ENCODE measurements around the gene PTPN7.
A peak's percentile ranks its signal among the peaks of the same experiment; 100 is the strongest.
"Not testable (repeated sequence)": the region's sequence is repeated elsewhere in the genome, so short reads cannot be mapped to it uniquely, and the experiment has no call there.

The PTPN7 gene

DNA sequence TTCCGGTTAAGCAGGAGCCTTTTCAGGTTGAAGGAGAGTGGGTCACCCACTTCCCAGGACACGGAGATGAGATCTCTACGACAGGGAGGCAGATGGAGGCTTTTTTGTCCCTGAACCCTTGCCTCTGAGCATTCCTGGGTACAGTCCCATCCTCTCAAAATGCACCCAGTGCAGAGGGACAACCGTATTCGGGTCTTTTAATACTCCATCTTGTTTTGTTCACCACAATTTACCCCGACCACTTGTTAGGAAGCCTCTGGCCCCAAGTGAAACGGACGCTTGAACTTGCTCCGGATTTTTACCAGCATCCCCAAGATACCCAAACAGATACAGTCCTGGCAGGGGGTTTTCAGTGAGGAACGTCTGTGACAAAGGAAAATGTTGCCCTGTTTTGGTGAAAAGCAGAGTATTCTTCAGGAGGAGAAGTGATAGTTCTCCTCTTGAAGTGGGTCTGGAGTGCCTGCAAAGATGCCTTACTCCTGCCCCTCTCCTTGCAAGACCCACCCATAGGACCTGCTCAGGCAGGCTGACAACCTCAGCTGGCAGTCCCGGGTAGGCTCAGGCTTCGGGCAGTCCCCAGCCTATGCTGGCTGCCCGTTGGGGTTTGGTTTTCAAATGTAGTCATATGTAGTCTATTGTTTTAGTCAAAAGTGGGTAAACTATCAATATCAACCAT is 15.2 kb downstream of the PTPN7 start:
- Mint-ChIP-seq H3K36me3 (peaks cover 26% of the 10 kb centered on the region), H3K4me3 (peak overlapping the region; percentile 80), H3K9me3 (no peaks in the 10 kb centered on the region), H3K27me3 (no peaks in the 10 kb centered on the region), H3K4me1 (peaks cover 45% of the 10 kb centered on the region), H3K27ac (peak overlapping the region; percentile 89)
- DNase-seq = peak; percentile 40
- CTCF ChIA-PET = interaction anchor here (1.0 to 2.0 kb wide), 2 partner anchors 9 kb away, joined by 8 to 11 read pairs; no protein-coding TSS in a partner anchor

DNA sequence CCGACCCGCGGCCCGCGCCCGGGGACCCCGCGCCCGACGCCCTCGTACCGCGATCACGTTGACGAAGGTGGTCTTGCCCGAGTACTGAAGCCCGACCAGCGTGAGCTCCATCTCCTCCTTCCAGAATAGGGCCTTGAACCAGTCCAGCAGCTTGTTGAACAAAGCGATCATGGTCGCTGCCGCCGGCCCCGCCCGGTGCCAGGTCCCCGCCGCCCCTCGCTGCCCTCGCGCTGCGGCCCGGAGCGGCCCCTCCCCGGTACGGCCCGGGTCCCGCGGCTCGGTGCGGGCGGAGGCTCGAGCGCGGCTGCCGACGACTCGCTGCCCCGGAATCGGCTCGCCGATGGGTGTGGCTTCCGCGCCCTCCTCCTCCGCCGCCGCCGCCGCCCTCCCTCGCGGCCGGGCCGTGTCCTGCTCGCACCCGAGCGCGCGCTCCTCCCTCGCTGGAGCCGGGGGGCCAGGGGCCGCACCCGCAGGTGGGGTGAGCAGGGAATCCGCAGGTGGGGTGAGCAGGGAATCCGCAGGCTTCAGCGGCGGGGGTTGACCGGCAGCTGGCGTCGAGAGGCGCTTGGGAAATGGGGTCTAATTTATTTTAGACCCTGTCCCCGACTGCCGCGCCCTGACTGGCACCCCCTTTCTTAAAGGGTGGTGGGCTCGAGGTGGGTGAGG is 15.9 kb downstream of the PTPN7 start, which contains the start of gene ARL8A:
Gene ARL8A, minus strand, starts transcription at position 336 of the 666 bp plus-strand sequence. Its CDS starts 165 bp downstream, at position 171.
- peak; percentile 82 for DNase-seq
- peak within 1 kb of the TSS; percentile 96 for H3K4me3 Mint-ChIP-seq
- no peaks in the 10 kb centered on the region for H3K9me3 Mint-ChIP-seq
- peak within 1 kb of the TSS; percentile 89 for H3K27ac Mint-ChIP-seq
- CTCF ChIA-PET = interaction anchor here (1.6 to 2.0 kb wide), 2 partner anchors 10 kb away, joined by 4 to 9 read pairs; no protein-coding TSS in a partner anchor
- H3K36me3 Mint-ChIP-seq = peaks cover 21% of the 10 kb centered on the region
- H3K4me1 Mint-ChIP-seq = peaks cover 45% of the 10 kb centered on the region
- no peaks in the 10 kb centered on the region for H3K27me3 Mint-ChIP-seq

DNA sequence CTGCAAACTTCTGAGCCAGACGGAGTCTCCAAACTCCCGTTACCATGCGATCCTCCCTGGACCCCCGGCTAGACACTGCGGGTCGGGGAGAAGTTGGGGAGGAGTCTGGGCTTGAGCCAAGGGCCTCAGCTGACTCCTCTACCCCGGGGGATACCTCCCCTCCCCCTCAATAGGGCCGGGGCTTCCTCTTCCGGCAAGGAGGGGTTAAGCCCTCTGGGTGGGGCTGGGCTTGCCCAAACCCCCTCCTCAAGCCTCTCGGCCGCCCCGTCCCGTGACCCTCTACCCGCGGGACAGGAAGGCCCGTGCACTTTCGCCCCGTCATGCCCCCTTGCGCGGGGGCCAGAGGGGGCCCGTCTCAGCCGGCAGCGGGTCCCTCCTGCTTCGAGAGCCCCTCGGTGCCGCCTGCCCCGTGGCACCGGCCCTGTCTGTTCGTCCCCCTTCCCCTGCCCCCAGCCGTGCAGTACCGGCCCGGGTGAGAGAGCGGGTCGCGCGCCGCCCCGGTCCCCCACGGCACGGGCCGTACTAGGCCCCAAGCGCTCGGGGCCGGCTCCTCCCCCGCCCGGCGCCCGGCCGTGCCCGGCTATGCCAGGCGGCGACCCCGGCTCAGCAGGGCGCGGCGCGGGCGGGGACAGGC is 16.5 kb downstream of the PTPN7 start:
- peak; percentile 60 for DNase-seq
- peaks cover 45% of the 10 kb centered on the region for H3K4me1 Mint-ChIP-seq
- H3K27ac Mint-ChIP-seq = peak overlapping the region; percentile 85
- H3K9me3 Mint-ChIP-seq = no peaks in the 10 kb centered on the region
- H3K36me3 Mint-ChIP-seq = peaks cover 16% of the 10 kb centered on the region
- H3K4me3 Mint-ChIP-seq = peak overlapping the region; percentile 96
- H3K27me3 Mint-ChIP-seq = no peaks in the 10 kb centered on the region
- CTCF ChIA-PET = interaction anchor here (1.0 to 2.0 kb wide), 3 partner anchors 9 to 16 kb away, joined by 4 to 9 read pairs (median 6); partner anchors contain the start of gene PTPN7

DNA sequence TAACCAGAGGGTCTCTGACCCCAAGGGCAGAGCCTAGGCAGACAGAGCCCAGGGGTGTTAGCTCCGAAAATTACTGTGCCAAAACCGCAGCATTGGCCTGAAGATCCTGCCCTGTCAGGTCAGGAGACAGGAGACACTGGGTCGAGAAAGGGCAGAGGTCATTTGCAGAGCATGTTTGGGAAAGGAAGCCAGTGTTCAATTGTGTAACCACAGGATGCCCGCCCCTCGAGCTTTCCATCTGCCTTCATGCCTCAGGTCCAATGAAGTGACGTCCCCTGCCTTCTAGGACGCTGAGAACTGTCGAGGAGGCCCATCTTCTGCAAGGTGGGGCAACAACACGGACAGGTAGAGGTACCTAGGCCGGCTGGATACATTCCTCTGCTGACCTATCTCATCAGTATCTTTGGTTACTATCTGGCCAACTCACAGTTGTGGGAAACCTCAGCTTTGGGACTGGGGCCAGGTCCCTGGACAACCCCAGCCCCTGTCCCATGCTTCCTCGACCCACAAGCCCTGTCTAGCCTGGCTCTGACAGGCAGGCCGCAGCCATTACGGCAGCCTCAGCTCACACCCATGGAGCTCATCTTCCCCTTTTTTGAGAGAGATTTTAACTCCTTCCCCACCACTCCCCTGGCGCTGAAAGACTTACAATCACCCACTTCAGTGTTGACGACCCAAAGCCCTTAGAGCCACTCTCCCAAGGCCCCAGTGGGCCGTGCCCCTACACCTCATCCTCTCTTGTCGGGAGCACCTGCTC is 17.2 kb downstream of the PTPN7 start:
- peaks cover 45% of the 10 kb centered on the region for H3K4me1 Mint-ChIP-seq
- no peaks in the 10 kb centered on the region for H3K27me3 Mint-ChIP-seq
- peak overlapping the region; percentile 96 for H3K4me3 Mint-ChIP-seq
- no peaks in the 10 kb centered on the region for H3K9me3 Mint-ChIP-seq
- peak overlapping the region; percentile 85 for H3K27ac Mint-ChIP-seq
- peak; percentile 40 for DNase-seq
- CTCF ChIA-PET = interaction anchor here (0.6 to 2.0 kb wide), 4 partner anchors 8 to 1199 kb away, joined by 3 to 9 read pairs (median 5); partner anchors contain the start of gene PTPN7
- H3K36me3 Mint-ChIP-seq = peaks cover 13% of the 10 kb centered on the region

DNA sequence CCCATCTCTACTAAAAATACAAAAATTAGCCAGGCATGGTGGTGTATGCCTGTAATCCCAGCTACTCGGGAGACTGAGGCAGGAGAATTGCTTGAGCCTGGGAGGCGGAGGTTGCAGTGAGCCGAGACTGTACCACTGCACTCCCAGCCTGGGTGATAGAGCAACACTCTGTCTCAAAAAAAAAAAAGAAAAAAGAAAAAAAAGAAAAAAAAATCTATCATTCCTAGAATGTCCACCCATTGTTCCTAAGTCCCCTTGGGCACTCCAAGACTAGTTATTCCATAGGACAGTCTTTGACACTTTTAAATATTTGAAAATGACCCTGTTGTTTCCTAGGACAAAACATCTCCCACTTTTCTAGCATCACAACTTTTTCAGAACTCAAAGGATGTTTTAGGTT is 18.9 kb downstream of the PTPN7 start:
- Mint-ChIP-seq H3K36me3 (peaks cover 12% of the 10 kb centered on the region), H3K4me1 (peaks cover 43% of the 10 kb centered on the region)
- H3K4me3 Mint-ChIP-seq, H3K9me3 Mint-ChIP-seq, H3K27ac Mint-ChIP-seq, CTCF ChIA-PET, DNase-seq, H3K27me3 Mint-ChIP-seq: not testable (repeated sequence)

DNA sequence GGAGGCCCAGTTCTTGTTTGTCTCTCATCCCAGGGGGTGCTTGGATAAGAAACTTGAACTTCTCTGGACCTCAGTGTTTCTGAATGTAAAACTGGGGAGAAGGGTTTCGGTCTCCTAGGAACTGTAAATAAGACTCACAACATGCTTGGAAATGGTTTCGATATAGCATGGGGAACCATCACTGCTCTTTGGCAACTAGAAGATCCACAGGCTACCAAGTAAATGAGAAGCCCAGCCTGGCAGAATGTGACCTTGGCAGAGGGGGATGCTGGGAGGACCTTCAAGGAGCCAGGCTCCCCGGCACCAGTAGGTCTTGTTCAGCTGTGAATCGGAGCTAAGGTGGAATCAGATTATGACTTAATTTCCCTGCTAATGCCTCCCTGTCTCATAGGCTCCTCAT is 19.6 kb downstream of the PTPN7 start:
- no peak overlapping the region for H3K27ac Mint-ChIP-seq

DNA sequence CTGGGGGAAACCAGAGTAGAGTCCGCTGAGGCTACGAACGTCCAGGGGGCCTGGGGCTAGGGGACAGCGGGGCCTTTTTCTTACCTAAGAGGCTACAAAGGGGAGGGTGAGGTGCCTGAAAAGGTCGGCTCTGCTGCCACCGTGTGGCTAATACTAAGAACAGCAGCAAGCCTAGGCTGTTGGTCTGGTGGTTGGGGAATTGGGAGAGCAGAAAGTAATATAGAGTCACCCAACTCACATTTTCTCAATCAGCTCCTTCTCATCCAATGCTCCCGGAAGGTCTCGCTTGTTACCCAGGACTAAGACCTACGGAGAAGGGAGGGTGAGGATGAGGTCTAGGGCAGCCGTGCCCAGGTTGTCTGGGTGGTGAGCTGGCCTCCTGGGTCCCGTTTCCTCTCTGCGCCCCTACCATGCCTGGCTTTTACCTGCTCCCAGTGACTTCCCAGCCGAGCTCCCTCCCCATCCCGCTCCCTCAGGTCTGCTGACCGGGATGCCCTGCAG is 25.1 kb downstream of the PTPN7 start:
- H3K36me3 Mint-ChIP-seq = peaks cover 19% of the 10 kb centered on the region
- CTCF ChIA-PET = interaction anchor here (0.7 to 2.6 kb wide), 19 partner anchors 8 to 872 kb away, joined by 3 to 32 read pairs (median 5); partner anchors contain the start of genes ELF3, PTPN7 and TMEM183A
- H3K9me3 Mint-ChIP-seq = no peaks in the 10 kb centered on the region
- peak; percentile 61 for DNase-seq
- H3K4me3 Mint-ChIP-seq = no peak overlapping the region
- no peak overlapping the region for H3K27ac Mint-ChIP-seq
- no peaks in the 10 kb centered on the region for H3K27me3 Mint-ChIP-seq
- H3K4me1 Mint-ChIP-seq = peaks cover 7% of the 10 kb centered on the region

More for the DNA sequence above, 19.6 kb downstream of the PTPN7 start:
- CTCF ChIA-PET = no interaction called here
- H3K36me3 Mint-ChIP-seq = peaks cover 12% of the 10 kb centered on the region
- no peaks in the 10 kb centered on the region for H3K9me3 Mint-ChIP-seq
- H3K4me3 Mint-ChIP-seq = no peak overlapping the region
- no peaks in the 10 kb centered on the region for H3K27me3 Mint-ChIP-seq
- H3K4me1 Mint-ChIP-seq = peaks cover 38% of the 10 kb centered on the region
- DNase-seq = no peak

DNA sequence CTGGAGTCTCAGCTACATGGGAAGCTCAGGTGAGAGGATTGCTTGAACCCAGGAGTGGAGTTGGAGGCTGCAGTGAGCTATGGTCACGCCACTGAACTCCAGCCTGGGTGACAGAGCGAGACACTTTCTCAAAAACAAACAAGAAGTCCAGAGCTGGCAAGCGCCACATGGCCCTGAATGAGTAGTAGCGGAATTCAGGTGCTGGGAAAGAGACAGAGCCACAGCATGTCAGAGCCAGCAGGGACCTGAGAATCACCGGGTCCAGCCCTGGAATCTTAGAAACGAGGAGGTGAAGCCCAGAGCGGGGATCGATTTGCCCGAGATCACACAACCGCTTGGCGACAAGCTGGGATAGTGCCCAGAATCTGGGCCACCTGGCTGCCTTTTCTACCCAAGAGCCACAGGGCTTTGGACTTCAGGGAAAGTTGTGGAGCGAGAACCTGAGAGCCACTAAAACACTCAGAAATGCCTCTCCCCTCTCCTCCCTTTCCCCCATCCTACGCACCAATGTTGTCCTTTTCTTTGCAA is 25.7 kb downstream of the PTPN7 start:
- Mint-ChIP-seq H3K4me1 (peaks cover 7% of the 10 kb centered on the region), H3K27ac (no peak overlapping the region), H3K27me3 (no peaks in the 10 kb centered on the region), H3K9me3 (no peaks in the 10 kb centered on the region), H3K36me3 (peaks cover 19% of the 10 kb centered on the region), H3K4me3 (no peak overlapping the region)
- DNase-seq = no peak
- CTCF ChIA-PET = interaction anchor here (0.9 to 2.6 kb wide), 13 partner anchors 9 to 252 kb away, joined by 3 to 32 read pairs (median 5); partner anchors contain the start of genes ELF3 and PTPN7

DNA sequence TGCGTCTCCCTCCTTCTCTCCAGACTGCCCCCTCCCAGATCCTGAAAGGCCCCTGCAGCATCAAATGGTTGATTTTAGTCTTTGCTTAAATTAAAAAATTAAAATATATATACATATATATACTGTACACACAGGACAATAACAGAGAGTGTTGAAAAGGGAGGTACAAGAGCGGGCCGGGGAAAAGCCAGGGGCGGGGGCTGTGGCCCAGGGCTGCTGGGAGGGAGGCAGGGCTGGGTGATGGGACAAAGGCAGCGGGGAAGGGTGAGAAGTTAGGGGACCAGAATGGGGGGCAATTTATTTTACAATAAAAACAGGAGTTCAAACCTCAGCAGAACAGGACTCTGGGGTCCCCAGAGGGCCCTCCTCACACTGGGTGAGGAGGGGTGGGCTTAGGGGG is 26.4 kb downstream of the PTPN7 start:
- Mint-ChIP-seq H3K36me3 (peaks cover 19% of the 10 kb centered on the region), H3K9me3 (no peaks in the 10 kb centered on the region)
- CTCF ChIA-PET = interaction anchor here (0.9 to 2.6 kb wide), 6 partner anchors 14 to 238 kb away, joined by 3 to 32 read pairs (median 8); partner anchors contain the start of gene ELF3

DNA sequence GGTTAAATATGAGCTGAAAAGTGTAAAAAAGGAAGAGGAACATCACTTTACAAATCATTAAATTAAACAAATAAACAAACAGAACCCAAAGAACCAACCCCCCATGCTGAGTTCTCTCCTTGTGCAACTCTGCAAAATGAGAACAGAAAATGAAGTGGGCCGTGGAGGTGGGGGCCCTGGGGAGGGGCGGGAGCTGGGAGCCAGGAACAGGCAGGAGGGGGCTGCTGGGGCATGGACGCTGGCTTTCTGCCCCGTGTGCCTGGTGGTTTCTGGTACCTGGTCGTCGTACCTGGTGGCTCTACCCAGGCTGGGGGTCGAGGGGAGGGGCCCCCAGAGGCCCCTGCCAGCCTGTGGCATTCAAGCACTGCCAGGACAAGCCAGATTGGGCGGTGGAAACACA is 26.9 kb downstream of the PTPN7 start:
- peaks cover 7% of the 10 kb centered on the region for H3K4me1 Mint-ChIP-seq
- peaks cover 4% of the 10 kb centered on the region for H3K27me3 Mint-ChIP-seq
- H3K36me3 Mint-ChIP-seq = peaks cover 19% of the 10 kb centered on the region
- CTCF ChIA-PET = interaction anchor here (1.5 to 2.0 kb wide), 2 partner anchors 14 to 134 kb away, joined by 4 to 8 read pairs; no protein-coding TSS in a partner anchor
- no peak for DNase-seq
- H3K27ac Mint-ChIP-seq = no peak overlapping the region
- H3K4me3 Mint-ChIP-seq = no peak overlapping the region
- no peaks in the 10 kb centered on the region for H3K9me3 Mint-ChIP-seq

More for the DNA sequence above, 26.4 kb downstream of the PTPN7 start:
- no peak for DNase-seq
- H3K4me3 Mint-ChIP-seq = no peak overlapping the region
- no peaks in the 10 kb centered on the region for H3K27me3 Mint-ChIP-seq
- H3K27ac Mint-ChIP-seq = no peak overlapping the region
- peaks cover 7% of the 10 kb centered on the region for H3K4me1 Mint-ChIP-seq

DNA sequence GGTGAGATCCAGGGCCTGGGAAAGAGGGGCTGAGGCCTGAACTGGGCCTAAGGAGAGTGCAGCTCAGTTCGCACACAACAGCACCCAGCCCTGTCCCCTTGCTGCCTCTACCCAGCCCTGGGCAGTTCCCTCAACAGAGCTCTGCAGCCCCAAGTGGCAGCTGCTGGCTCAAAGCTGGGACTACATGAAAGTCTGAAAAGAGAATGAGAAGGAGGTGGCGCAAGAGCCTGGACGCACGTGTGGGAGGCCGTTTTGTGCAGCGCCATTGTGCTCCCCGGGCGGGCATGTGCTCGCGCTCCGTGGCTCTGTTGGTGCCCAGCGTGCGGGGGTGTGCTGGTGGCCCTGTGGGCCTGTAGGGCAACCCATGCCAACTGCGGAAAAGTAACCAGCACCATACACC is 27.4 kb downstream of the PTPN7 start:
- Mint-ChIP-seq H3K27me3 (peaks cover 9% of the 10 kb centered on the region), H3K27ac (no peak overlapping the region), H3K4me1 (peaks cover 7% of the 10 kb centered on the region), H3K9me3 (no peaks in the 10 kb centered on the region), H3K36me3 (peaks cover 17% of the 10 kb centered on the region), H3K4me3 (no peak overlapping the region)
- no peak for DNase-seq
- CTCF ChIA-PET = interaction anchor here (2.0 kb wide), 1 partner anchor 133 kb away, joined by 8 read pairs; no protein-coding TSS in a partner anchor

DNA sequence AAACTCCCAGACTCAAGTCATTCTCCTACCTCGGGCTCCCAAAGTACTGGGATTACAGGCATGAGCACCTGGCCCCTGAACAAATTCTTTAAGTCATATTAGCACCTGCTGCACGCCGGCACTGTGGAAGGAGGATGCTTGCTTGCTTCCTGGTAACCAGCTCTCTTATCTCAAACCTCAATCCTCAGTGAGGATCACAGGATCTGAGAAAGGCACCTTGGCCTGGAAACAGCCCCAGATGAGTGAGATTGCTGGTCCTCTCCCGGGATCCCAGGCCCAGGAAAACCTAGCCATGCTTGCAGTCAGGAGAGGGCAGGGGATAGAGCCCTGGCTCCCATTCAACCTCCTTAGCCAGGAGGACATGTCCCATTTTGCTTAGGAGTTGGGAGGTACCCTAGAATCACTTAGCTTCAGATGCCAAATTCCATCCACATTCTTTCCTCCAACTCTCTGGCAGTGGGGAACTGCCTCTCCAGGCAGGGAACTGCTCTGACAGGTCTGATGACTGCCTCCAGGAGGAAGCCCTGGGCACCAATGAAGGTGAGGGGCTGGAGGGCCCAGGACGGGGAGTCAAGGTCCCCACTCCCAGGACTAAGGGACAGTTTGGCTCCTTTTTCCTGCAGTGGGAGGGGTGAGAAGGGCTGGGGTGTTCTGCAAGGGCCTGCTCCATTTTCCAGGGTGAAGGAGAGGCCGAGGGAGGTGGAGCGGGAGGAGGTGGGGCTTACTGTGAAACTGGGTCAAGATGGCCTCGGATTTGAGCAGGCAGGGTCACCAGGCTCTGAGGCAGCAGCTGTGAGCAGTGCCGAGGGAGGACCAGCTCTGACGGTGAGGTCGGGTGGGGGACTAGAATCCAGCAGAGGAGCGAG is 28.2 kb downstream of the PTPN7 start:
- CTCF ChIA-PET = interaction anchor here (0.9 to 2.0 kb wide), 3 partner anchors 11 to 133 kb away, joined by 3 to 8 read pairs (median 3); no protein-coding TSS in a partner anchor
- Mint-ChIP-seq H3K36me3 (peaks cover 14% of the 10 kb centered on the region), H3K4me1 (peaks cover 7% of the 10 kb centered on the region), H3K27ac (peak overlapping the region; percentile 64), H3K27me3 (peaks cover 15% of the 10 kb centered on the region), H3K9me3 (no peaks in the 10 kb centered on the region), H3K4me3 (no peak overlapping the region)
- no peak for DNase-seq
